Neural progenitor cell (in vitro differentiated cells): Measurements from ENCODE around the gene SMYD3.

Source experiments
- CTCF ChIP-seq: fragments of 200-600 bp; sonication (generic); IDR thresholded peaks from 2 replicates; pipeline ENCODE4 v1.5.1; 2017; ENCODE audit warnings: antibody characterized with exemption, mild to moderate bottlenecking
- EZH2 ChIP-seq: fragments of 200-600 bp; sonication (generic); IDR thresholded peaks from 2 replicates; pipeline ENCODE4 v1.6.1; 2017; ENCODE audit warnings: antibody characterized with exemption, mild to moderate bottlenecking, moderate library complexity

DNA sequence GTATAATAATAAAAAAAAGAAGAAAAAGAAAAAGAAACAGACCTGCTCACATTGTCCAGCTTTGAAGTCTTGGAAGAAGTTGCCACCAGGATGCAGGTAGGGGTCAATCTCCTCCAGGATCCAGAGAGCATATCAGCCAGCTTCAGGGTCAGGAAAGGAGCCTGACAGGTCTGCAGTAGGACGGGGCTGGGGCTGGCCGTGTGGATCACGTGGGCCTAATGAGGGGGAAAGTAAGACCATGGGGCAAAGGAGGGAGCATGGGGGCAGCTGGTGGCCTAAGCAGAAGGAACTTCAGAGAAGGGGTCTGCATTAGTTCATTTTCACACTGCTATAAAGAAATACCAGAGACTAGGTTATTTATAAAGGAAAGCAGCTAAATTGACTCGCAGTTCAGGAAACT, 19.3 kb upstream of the SMYD3 start:
- TF ChIP-seq CTCF (no peak), EZH2 (no peak)
